HG03196 (cell line): Measurements from ENCODE around the gene POLR2L.
A peak's percentile ranks its signal among the peaks of the same experiment; 100 is the strongest.

Experiments
- ATAC-seq: cut with Tn5 transposase; IDR thresholded peaks from one replicate; pipeline ENCODE4 v1.9.1; 2021; ENCODE audit not compliant: unreplicated experiment

Gene POLR2L

GRCh38 chr11:813456-814096 is 28.8 kb downstream of the POLR2L start:
- ATAC-seq, result no peak

- no peak for ATAC-seq
Observed at GRCh38 chr11:813072-813455, 29.3 kb downstream of the POLR2L start.

GRCh38 chr11:812390-812789 is 29.9 kb downstream of the POLR2L start:
- ATAC-seq, result no peak

- ATAC-seq, result no peak
Observed at GRCh38 chr11:811446-812245, 30.7 kb downstream of the POLR2L start.

- no peak for ATAC-seq
Observed at GRCh38 chr11:810040-810567, 32.2 kb downstream of the POLR2L start.

- peak; percentile 72 for ATAC-seq
Observed at GRCh38 chr11:809287-810039, 32.9 kb downstream of the POLR2L start, which contains the start of gene RPLP2. RPLP2 (plus strand) TSS chr11:809967; CDS start chr11:810235, 268 bp downstream.

- ATAC-seq, result no peak
Observed at GRCh38 chr11:808427-809286, 33.7 kb downstream of the POLR2L start.

- ATAC-seq, result no peak
Observed at GRCh38 chr11:804599-804964, 37.7 kb downstream of the POLR2L start.

- ATAC-seq, result no peak
Observed at GRCh38 chr11:803770-804598, 38.3 kb downstream of the POLR2L start.

GRCh38 chr11:803467-803742 is 38.9 kb downstream of the POLR2L start:
- no peak for ATAC-seq

GRCh38 chr11:802693-803466 is 39.4 kb downstream of the POLR2L start:
- ATAC-seq, result no peak

- no peak for ATAC-seq
Observed at GRCh38 chr11:802018-802617, 40.2 kb downstream of the POLR2L start.

- ATAC-seq, result no peak
Observed at GRCh38 chr11:801097-801780, 41.1 kb downstream of the POLR2L start.

- ATAC-seq, result no peak
Observed at GRCh38 chr11:800473-800872, 41.9 kb downstream of the POLR2L start.

- no peak for ATAC-seq
Observed at GRCh38 chr11:799641-800316, 42.5 kb downstream of the POLR2L start.

GRCh38 chr11:798093-798713 is 44.1 kb downstream of the POLR2L start, which contains the start of gene SLC25A22:
SLC25A22 (minus strand) TSS chr11:798281; CDS start chr11:795006, 3,275 bp downstream.
- ATAC-seq, result peak; percentile 48
